Activated T-cell treated with anti-CD3 and anti-CD28 coated beads, Interleukin-2, amount 50 U/mL, for 48 hours (primary cell): ENCODE measurements around the gene BBX.

Experiments
- DNase-seq, 2 experiments: peaks; one replicate each; pipeline ENCODE4 v3.0.0-alpha.2; 2020

The BBX gene

GRCh38 chr3:107660306-107660976 is 137.7 kb downstream of the BBX start:
- no peak for DNase-seq

DNA sequence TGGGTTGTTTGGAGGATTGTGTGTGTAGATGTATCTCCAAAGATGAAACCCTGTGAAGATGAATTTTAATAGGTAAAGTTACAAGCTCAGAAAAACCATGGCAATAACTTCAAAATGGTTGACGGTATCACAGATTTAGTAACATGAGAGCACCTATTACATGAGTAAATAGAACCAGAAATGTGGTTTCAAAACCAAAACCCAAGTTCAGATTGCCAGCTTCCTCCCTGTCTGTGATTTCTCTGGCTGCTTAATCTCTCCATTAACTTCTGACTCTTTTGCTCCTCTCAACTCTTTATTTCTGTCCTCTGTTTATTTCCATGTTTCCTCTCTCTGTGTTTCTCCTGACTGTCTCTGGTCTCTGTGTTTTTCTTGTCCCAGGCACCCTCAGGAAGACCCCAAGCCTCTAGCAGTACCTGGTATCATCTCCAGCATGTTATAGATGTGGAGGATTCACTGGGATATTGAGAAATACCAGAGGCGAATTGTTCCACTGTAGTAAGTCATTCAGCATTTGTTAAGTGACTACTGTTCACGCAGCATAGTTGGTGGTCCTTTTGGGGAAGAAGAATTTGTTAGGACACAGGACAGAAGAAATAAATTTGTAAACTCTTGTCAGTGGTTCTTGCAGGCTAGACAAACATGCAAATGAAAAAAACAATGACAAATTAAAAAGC is 138.8 kb downstream of the BBX start:
- DNase-seq, result no peak

GRCh38 chr3:107662124-107662507 is 139.4 kb downstream of the BBX start:
- DNase-seq, result no peak

DNA sequence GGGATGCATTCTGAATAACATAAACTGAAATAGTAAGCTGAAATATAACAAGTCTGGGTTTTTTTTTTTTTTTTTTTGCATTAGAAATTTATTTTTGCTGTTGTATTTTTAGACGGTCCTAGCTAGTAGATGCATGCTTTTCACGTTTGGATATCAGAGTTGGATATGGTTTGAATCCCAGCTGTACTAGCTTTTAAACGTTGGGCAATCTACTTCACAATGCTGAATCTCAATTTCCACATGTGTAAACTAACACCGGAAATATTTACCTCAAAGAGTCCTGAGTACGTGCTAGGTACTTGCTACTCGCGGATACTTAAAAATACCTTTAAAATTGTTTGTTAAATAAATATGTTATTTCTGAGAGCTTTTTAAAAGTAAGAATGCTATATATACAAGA is 139.8 kb downstream of the BBX start:
- DNase-seq, result no peak

- no peak for DNase-seq
Measured at GRCh38 chr3:107663266-107663665, 140.5 kb downstream of the BBX start.

GRCh38 chr3:107664614-107665013 is 141.9 kb downstream of the BBX start:
- DNase-seq, result no peak

- no peak for DNase-seq
Measured at GRCh38 chr3:107665351-107665750, 142.6 kb downstream of the BBX start.

DNA sequence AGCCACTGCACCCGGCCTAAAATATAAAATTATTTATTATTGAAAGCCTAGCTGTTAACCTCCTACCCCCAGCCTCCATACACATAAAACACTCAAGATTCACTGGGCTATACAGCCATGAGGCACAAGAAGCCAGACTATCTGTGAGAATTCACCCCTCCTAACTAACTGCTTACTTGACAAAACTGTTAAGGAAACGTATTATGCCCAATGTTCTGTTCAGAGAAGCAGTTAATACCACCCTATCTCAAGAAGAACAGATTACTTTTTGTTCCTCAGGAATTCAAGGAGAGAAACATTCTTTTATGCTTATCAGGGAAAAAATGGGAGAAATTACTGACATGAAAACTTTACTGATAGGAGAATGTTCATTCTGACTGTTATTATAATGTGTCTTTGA is 144.1 kb downstream of the BBX start:
- no peak for DNase-seq

GRCh38 chr3:107668416-107668815 is 145.7 kb downstream of the BBX start:
- no peak for DNase-seq

DNA sequence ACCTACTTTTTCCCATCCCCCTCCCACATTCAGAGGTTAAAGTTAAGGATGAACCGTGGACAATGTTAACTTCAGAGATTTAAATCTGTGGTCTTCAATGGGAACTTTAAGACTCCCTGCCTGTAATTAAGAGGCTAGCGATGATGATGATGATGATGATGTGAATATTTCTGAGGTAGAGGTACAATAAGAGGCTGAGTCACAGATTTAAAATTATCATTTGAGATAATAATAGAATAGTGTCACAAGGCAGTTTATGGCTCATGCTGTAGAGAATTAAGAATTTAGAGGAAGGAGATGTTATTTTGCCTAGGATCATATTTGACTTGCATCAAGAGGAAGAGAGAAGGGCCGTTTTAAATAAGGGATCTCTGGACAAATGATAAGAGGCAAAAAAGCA is 146.2 kb downstream of the BBX start:
- no peak for DNase-seq

- no peak for DNase-seq
Measured at GRCh38 chr3:107669669-107670068, 146.9 kb downstream of the BBX start.

GRCh38 chr3:107670986-107671385 is 148.2 kb downstream of the BBX start:
- DNase-seq, result no peak

GRCh38 chr3:107674371-107674770 is 151.6 kb downstream of the BBX start:
- no peak for DNase-seq

DNA sequence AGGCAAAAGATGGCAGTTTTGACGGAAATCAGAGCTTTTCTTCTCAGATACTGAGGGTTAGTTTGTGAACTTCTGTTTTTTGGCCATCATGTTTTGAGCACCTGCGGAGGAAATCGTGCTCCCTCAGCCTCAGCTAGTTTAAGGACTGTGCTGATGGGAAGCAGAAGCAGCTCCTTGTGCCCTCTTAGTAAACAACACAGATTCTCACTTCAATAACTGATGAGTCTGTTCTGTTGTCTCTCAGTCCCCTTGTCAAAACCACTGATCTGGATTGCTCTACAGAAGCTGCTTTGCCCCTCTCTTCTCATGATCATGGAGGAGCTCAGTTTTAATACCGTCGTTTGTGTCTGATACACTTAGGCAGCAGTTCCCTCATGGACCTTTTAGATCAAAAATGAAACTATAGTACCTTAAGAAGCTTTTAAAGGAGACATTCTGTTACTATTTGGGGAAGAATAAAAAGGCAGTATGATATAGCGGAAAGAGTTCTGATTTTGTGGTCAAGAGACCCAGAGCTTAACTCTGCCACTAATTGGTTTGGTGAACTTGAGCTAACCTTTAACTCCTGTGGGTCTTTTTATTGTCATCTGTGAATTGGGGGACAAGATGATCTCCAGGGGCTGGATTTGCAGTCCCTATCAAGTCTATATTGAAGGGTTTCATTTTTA is 152.6 kb downstream of the BBX start:
- DNase-seq, result no peak

DNA sequence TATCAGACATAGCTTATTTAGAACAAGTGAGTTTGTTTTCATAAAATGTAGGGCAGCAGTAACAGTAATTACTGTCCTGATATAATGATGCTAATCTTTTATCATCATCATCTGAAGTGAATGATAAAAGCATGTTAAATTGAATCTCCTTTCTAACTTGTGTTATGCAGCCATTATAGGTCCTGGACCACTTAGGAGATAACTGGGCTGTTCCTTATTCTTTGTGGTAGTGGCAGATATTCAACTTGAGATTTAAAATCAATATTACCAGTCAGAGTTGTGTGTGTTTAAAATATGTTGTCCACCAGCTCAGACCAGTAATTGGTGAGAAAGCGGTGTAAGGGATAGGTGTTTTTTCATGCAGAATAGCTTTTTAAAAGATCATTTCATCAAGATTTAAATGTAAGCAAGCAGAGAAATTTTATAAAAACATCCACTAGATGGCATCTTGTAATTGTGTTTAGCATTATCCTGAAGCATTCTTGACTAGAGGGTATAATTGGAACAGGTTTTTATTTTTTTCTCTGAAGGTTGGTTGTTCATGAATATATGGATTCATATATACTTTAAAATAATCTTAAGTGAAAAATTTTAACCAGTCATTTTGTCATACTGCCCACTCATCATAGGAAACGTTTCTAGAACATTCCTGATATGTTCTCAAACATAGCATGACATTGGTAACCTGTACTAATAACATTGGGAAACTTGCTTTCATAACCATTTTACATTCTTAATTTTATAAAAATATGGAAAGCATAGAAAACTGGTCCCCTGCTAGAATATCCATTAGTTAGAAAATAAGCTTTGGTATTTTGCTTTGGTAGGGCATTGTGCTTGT is 153.9 kb downstream of the BBX start:
- DNase-seq, result no peak

DNA sequence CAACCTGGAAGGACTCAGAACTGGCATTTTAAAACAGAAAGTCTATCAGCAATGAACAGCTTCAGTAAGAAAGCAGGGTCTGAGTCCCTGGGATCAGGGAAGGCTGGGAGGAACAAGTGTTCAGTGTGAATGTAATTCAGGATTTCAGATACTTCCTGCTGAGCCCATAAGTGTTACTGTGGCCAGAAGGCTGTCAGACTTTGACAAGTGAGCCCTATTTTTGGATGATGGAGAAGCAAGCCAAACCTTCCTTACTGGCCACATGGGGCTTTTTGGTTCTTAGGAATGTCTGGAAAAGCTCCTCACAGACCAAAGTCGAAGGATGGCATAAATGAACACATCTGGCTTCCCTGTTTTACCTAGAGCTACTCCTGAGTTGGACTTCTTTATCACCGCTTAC is 157.2 kb downstream of the BBX start:
- DNase-seq, result no peak

DNA sequence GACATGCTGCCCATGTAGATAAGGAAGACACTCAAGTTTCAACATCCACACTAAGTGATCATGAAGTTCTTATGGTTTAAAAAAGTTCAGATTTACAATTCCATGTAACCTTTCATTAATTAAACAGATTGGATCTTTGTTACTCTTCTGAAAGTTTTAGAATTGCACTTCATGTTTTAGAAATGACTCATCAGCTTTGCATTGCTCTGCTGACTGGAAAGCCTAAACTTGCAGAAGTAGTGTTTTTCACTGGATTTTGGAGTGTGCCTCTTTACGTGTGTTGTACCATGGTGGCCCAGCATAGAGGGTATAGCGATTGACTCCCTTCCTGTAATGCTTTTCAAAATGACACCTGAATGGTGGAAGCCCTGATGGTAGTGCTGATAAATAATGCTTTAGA is 157.9 kb downstream of the BBX start:
- DNase-seq, result no peak

DNA sequence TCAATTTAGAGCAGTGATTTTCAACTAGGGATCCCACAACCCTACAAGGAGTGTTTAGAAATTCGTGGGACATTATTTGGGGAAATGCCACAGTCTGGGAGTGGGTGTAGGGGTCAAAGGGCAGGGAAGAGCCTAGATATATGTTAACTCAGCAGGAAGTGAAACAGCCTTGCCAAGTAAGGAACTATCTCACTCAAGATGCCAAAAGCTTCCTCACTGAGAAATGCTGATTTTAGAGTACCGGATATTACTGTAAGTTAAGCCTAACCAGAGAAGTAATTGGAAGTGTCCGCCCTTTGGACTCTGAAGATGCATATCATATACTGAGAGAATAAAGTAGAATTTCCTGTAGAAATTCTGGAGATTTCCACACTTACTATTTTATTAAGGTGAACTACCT is 158.6 kb downstream of the BBX start:
- DNase-seq, result no peak

- no peak for DNase-seq
Measured at GRCh38 chr3:107682580-107682979, 159.8 kb downstream of the BBX start.

- no peak for DNase-seq
Measured at GRCh38 chr3:107683447-107683846, 160.7 kb downstream of the BBX start.

GRCh38 chr3:107684431-107684925 is 161.7 kb downstream of the BBX start:
- DNase-seq, result no peak

- DNase-seq, result no peak
Measured at GRCh38 chr3:107685383-107685782, 162.6 kb downstream of the BBX start.

GRCh38 chr3:107687056-107687581 is 164.4 kb downstream of the BBX start:
- no peak for DNase-seq
